HepG2 (cell line): ENCODE results near the gene SRSF3. TPM values are rescaled to one million over a fixed set of nuclear protein-coding genes. Genes with fewer than 3 reads are reported as not detected.

Experiments used
- ATF5 ChIP-seq: sonication (generic); formaldehyde crosslinking; IDR thresholded peaks from 2 replicates; pipeline ENCODE4 v1.4.0; 2020; ENCODE audit warnings: mild to moderate bottlenecking, low read depth, missing genetic modification reagents
- FOXP4 ChIP-seq: sonication (generic); formaldehyde crosslinking; IDR thresholded peaks from 2 replicates; pipeline ENCODE4 v1.4.0; 2020; ENCODE audit warnings: missing genetic modification reagents
- HMGXB4 ChIP-seq, 2 experiments: sonication (generic) in 1 of 2; formaldehyde crosslinking in 1 of 2; IDR thresholded peaks; 2 replicates each; pipeline versions ENCODE4 v1.4.0 to v1.6.1; 2018 to 2020; ENCODE audit warnings: missing genetic modification reagents in 2 of 2, borderline replicate concordance in 1 of 2, low read depth in 1 of 2, mild to moderate bottlenecking in 1 of 2, missing biosample characterization in 1 of 2
- MLX ChIP-seq: IDR thresholded peaks from 2 replicates; pipeline ENCODE4 v1.6.1; 2016
- MLXIP ChIP-seq: sonication (generic); formaldehyde crosslinking; IDR thresholded peaks from 2 replicates; pipeline ENCODE4 v1.9.0; 2021; ENCODE audit warnings: missing genetic modification reagents, borderline replicate concordance
- MXI1 ChIP-seq: IDR thresholded peaks from 3 replicates; pipeline ENCODE4 v1.6.1; 2012; ENCODE audit warnings: low read depth, low read length, inconsistent platforms, borderline replicate concordance
- SALL2 ChIP-seq: sonication (generic); formaldehyde crosslinking; IDR thresholded peaks from 2 replicates; pipeline ENCODE4 v1.8.1; 2023; ENCODE audit warnings: mild to moderate bottlenecking, missing genetic modification reagents, inconsistent platforms
- SATB2 ChIP-seq: sonication (generic); formaldehyde crosslinking; IDR thresholded peaks from 2 replicates; pipeline ENCODE4 v1.5.0; 2020; ENCODE audit warnings: missing genetic modification reagents
- SKIL ChIP-seq: sonication (generic); formaldehyde crosslinking; IDR thresholded peaks from 2 replicates; pipeline ENCODE4 v1.8.0; 2022; ENCODE audit warnings: missing genetic modification reagents, mild to moderate bottlenecking, moderate library complexity, borderline replicate concordance
- SRY ChIP-seq: sonication (generic); formaldehyde crosslinking; IDR thresholded peaks from 2 replicates; pipeline ENCODE4 v1.8.0; 2022; ENCODE audit warnings: mild to moderate bottlenecking, missing genetic modification reagents
- STAT5B ChIP-seq: sonication (generic); formaldehyde crosslinking; IDR thresholded peaks from 2 replicates; pipeline ENCODE4 v1.4.0; 2020; ENCODE audit warnings: missing genetic modification reagents
- TP53 ChIP-seq: sonication (generic); formaldehyde crosslinking; conservative IDR thresholded peaks from 2 replicates; pipeline ENCODE4 v1.4.0; 2020; ENCODE audit warnings: missing genetic modification reagents
- ZEB1 ChIP-seq: IDR thresholded peaks from 2 replicates; pipeline ENCODE4 v1.6.1; 2012; ENCODE audit warnings: mild to moderate bottlenecking, low read depth, inconsistent platforms; ENCODE audit not compliant: insufficient replicate concordance
- ZNF138 ChIP-seq: sonication (generic); formaldehyde crosslinking; IDR thresholded peaks from 2 replicates; pipeline ENCODE4 v1.5.0; 2020; ENCODE audit warnings: mild to moderate bottlenecking, low read depth, missing genetic modification reagents
- ZNF639 ChIP-seq: conservative IDR thresholded peaks from 2 replicates; pipeline ENCODE4 v1.6.1; 2018; ENCODE audit warnings: missing genetic modification reagents
- polyA plus RNA-seq, 8 experiments: library from polyadenylated mRNA; depleted of rRNA in 3 of 8; stranded (reverse) in 7 of 8; unstranded in 1 of 8; fragments of >200 nt; fragmentation: Illumina TruSeq in 4 of 8; extraction: Trizol in 4 of 8; gene quantifications; 2 replicates each; pipeline versions ENCODE4 v1.2.1 to v1.2.3, GENCODE V29; 2011 to 2016; ENCODE audit warnings: low read depth in 4 of 8, missing spikeins in 1 of 8, mixed read lengths in 1 of 8; ENCODE audit not compliant: insufficient read depth in 1 of 8
- total RNA-seq, 5 experiments: library from RNA; depleted of rRNA; stranded (reverse); fragments of >200 nt; fragmentation: Illumina TruSeq; extraction: Trizol; gene quantifications; 2 replicates each; pipeline ENCODE4 v1.2.3, GENCODE V29; 2016; ENCODE audit warnings: low read depth in 1 of 5

Gene SRSF3
- total and polyA plus RNA-seq, 2 of the 13 experiments (the other 11 are each of a cell fraction or from before 2014, with no cell fraction given) = 206 to 684 TPM

- 0 out of 2 replicates have a peak, but pooled peaks have one; percentile 4 for TF ChIP-seq MLX (CRISPR knock-in tag)
- TF ChIP-seq ATF5 (CRISPR knock-in tag) = no peak
- no peak for TF ChIP-seq ZNF639 (CRISPR knock-in tag)
- no peak for TF ChIP-seq SKIL (CRISPR knock-in tag)
- TF ChIP-seq SALL2 (CRISPR knock-in tag) = no peak
- 0 out of 4 replicates have a peak, but pooled peaks of 1 of the 2 experiments have one; percentile 1 for TF ChIP-seq HMGXB4 (CRISPR knock-in tag; IDR thresholded peaks at IDR 0.05; ENCODE audit: borderline replicate concordance in 1 of 2, low read depth in 1 of 2)
- peak; percentile 22; the same call in 1 of the 2 replicates for TF ChIP-seq FOXP4
- no peak for TF ChIP-seq MLXIP (CRISPR knock-in tag)
- no peak for TF ChIP-seq STAT5B
- TF ChIP-seq MXI1 = no peak
- TF ChIP-seq ZEB1 = no peak
- TF ChIP-seq SATB2 (CRISPR knock-in tag) = no peak
- peak; percentile 97 for TF ChIP-seq TP53
- TF ChIP-seq SRY (CRISPR knock-in tag) = no peak
- no peak for TF ChIP-seq ZNF138 (CRISPR knock-in tag)
Measured at GRCh38 chr6:36607683-36608386, 13.7 kb downstream of the SRSF3 start (continued).
